Lower lobe of right lung (tissue), 2 donors: Measurements from ENCODE around the gene ID2. TPM values are rescaled to one million over a fixed set of nuclear protein-coding genes. Genes with fewer than 3 reads are reported as not detected.

Experiments used
- ATAC-seq, 2 donors: fragments of 200-7000 bp; cut with Tn5 transposase; one replicate each; pipeline ENCODE4 v1.9.1; 2020 to 2022; ENCODE audit warnings: mild to moderate bottlenecking in 2 of 2, moderate library complexity in 2 of 2
- DNase-seq: peaks from one replicate; pipeline ENCODE4 v3.0.0-alpha.2; 2020
- H3K27ac ChIP-seq: fragments of 200-600 bp; one replicate; pipeline ENCODE4 v1.8.0; 2022
- H3K27me3 ChIP-seq: fragments of 200-600 bp; one replicate; pipeline ENCODE4 v1.8.0; 2022; ENCODE audit warnings: low read depth
- H3K36me3 ChIP-seq: fragments of 200-600 bp; one replicate; pipeline ENCODE4 v1.8.0; 2022; ENCODE audit warnings: mild to moderate bottlenecking
- H3K4me1 ChIP-seq: fragments of 200-600 bp; one replicate; pipeline ENCODE4 v1.8.0; 2022
- H3K4me3 ChIP-seq: fragments of 200-600 bp; one replicate; pipeline ENCODE4 v1.8.0; 2022; ENCODE audit warnings: mild to moderate bottlenecking
- H3K9me3 ChIP-seq: fragments of 200-600 bp; one replicate; pipeline ENCODE4 v1.8.0; 2022
- CTCF ChIP-seq: fragments of 200-600 bp; IDR thresholded peaks from one replicate; pipeline ENCODE4 v1.8.0; 2022; ENCODE audit warnings: antibody characterized with exemption, mild to moderate bottlenecking
- intact Hi-C: fragments of 100-400 bp; cut with DNase I; formaldehyde crosslinking; loops from one replicate; pipeline ENCODE4 v1.11.0; 2022
- total RNA-seq: library from RNA; stranded (reverse); fragmentation: NEBNext Ultra II Directional; extraction: Animal tissue kit (Norgen Biotek cat#: 25700); gene quantifications from one replicate; pipeline ENCODE4 v1.2.1, GENCODE V29; 2021
- donor health status: DM: no; HTN: yes; CAD: no; lungs with severe emphysema.

ID2 gene
- total RNA-seq, 1 donor from 2014 or later, result 102 TPM

DNA sequence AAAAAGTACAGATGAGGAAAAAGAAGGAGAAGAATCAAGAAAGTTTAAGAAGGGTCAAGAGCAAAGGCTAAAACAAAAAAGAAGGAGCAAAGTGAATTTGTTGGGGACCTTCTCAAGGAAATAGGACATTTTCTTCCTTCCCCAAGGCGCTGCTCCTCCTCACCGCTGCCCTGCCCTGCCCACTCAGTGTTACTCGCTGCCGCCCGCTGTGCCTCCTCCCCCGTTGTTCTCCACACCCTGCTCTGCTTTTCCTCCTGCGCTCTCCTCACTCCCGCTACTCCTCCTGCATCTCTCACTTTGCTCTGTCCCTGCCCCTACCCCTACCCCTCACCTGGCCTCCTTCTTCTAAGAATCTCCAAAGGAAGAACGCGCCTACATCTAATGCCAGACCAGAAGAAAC lies 50.7 kb downstream of the ID2 start:
- no peak for DNase-seq

More for the DNA sequence above, 50.7 kb downstream of the ID2 start:
- H3K27ac ChIP-seq, result no peak overlapping the region
- no peak for ATAC-seq
- no peak overlapping the region for H3K4me3 ChIP-seq
- H3K4me1 ChIP-seq, result peaks cover 6% of the 10 kb centered on the region
- H3K9me3 ChIP-seq, result no peaks in the 10 kb centered on the region
- H3K36me3 ChIP-seq, result peaks cover 98% of the 10 kb centered on the region
- TF ChIP-seq CTCF, result no peak
- H3K27me3 ChIP-seq, result no peaks in the 10 kb centered on the region
- intact Hi-C loops, result no loop called here

Other genes starting within 250 kb of the ID2 start
- 69.3 TPM for gene KIDINS220, start 155.6 kb downstream of the ID2 start, total RNA-seq